ENCODE data around the gene NSD2.

GRCh38 chr4:1978741-1979476, 107.7 kb downstream of the NSD2 start:
- TF ChIP-seq CTCF (IDR thresholded peaks at IDR 0.05) = no peak
- no peak for TF ChIP-seq POLR2A (IDR thresholded peaks at IDR 0.05)

Measured in right lobe of liver (tissue), 4 donors.